Endothelial cell of hepatic sinusoid (primary cell): Measurements from ENCODE around the gene PCNX2.
"Not testable (repeated sequence)": the region's sequence is repeated elsewhere in the genome, so short reads cannot be mapped to it uniquely, and the experiment has no call there.

Source experiments
- in situ Hi-C: cut with HindIII; loops from 2 replicates; pipeline ENCODE4 v1.10.0; 2017; ENCODE audit warnings: low sequenced_read_pairs

The PCNX2 gene

DNA sequence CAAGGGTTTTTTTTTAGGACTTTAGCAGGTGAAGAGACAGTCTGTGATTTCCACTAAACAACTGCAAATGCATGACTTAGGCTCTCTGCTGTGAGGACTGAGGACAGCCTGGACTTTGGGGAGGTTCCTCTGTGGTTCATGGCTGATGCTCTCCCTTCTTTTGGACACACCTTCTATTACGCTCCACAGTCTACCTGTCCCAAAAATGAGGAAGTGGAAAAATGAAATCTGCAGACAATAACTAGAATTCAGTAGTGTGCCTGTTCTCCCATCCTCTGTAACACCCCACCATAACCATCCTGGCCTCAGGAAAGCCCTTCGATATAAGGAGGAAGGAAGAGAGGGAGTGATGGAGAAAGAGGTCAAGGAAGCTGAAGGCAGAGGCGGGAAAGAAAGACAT is 276.4 kb downstream of the PCNX2 start:
- in situ Hi-C loops = no loop called here

- in situ Hi-C loops = no loop called here
Observed at GRCh38 chr1:233016798-233017197, 278.7 kb downstream of the PCNX2 start.

DNA sequence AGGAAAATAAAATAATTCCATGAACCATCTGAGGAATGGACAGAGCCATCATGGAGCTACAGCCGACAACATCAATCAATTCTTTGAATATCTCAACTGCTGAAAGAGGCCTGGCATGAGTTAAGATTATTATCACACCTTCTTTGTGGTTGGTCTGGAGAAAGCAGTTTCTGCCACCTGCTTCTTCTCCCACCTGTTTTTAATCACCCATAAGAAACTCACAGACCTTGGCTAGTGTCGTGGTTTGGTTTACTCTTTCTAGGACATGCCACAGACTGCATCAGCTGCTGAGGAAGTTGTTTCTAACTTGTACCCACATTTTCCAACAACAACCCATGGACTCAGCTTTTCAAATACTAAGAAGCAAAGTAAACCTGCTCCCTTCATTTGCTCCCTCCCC is 279.6 kb downstream of the PCNX2 start:
- in situ Hi-C loops = no loop called here

GRCh38 chr1:233012021-233012420 is 283.5 kb downstream of the PCNX2 start:
- in situ Hi-C loops = no loop called here

DNA sequence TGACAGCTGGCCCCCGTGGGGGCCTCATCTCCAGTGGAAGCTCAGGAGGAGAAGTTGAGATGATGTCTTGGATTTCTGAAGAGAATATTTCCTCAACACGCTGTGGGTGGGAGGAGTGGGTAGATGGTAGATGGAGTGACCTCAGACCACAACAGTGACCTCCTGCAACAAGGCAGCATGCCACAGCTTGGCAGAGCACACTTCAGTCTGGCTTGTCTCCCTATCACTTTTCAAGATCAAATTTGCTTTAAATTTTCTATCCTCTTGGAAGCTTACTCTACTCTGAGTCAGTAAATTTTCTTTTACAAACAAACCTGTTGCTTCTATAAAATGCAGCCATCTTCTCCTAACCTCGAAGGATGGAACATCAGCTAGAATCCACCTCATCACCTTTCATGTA is 285.4 kb downstream of the PCNX2 start:
- in situ Hi-C loops = no loop called here

GRCh38 chr1:233006541-233006973 is 289.0 kb downstream of the PCNX2 start:
- in situ Hi-C loops = no loop called here

DNA sequence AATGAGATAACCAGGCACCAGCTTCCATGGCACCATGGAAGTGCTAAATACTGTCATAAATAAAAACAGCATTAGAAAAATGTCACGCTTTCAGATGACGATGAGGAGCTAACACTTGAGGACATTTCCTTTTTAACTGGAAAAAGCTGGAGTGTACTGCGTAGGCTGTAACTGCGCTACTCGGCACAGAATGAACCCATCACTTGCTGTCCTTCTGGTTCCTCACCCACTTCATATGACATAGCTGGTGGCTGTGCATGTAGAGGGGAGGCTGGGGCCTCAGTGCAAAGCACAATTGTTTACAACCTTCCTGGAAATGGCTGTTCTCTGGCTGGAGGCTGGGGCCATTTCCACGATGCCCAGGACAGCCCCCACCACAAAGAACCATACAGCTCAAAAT is 289.4 kb downstream of the PCNX2 start:
- in situ Hi-C loops = no loop called here

DNA sequence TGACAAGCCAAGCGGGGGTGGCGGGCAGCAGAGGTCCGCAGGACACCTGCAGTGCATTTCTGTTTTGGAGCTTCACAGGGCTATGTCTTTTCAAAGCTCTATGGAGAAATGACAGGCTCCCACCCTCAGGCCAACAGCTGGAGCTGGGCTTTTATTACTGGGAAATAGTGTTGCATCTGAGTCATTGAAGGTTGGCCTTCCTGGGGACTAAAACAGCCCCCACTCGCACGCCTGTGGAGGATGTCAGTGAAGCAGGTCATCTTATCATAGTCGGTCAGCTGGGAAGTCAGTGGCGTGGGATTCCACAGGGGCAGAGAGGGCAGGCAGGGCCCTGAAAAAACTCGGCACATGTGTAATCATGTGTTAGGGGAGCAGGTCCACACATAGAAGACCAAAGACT is 289.8 kb downstream of the PCNX2 start:
- in situ Hi-C loops = no loop called here

- in situ Hi-C loops = no loop called here
Observed at GRCh38 chr1:233005156-233005555, 290.4 kb downstream of the PCNX2 start.

DNA sequence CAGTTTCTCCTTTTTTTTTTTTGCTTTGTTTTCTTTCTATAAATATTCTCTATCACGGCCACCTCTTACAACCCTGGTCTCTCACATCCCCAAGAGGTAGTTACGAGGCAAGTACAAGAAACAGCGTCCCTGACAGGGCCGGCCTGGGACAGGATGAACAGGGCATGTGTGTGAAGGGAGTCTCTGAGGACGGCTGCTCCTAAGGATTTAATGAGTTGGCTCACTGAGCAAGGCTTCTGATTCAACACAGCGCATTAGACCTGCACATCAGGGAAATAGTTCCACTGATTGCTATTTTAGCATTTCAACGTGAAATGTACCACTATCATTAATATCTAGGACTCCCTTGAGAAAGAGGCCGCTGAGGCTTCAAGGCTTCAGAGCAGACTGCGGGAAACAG is 291.1 kb downstream of the PCNX2 start:
- in situ Hi-C loops = no loop called here

DNA sequence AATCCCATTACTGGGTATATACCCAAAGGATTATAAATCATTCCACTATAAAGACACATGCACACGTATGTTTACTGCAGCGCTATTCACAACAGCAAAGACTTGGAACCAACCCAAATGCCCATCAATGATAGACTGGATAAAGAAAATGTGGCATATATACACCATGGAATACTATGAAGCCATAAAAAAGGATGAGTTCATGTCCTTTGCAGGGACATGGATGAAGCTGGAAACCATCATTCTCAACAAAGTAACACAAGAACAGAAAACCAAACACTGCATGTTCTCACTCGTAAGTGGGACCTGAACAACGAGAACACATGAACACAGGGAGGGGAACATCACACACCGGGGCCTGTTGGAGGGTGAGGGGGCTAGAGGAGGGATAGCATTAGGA is 291.9 kb downstream of the PCNX2 start:
- in situ Hi-C loops = not testable (repeated sequence)

GRCh38 chr1:232999956-233000625 is 295.4 kb downstream of the PCNX2 start:
- in situ Hi-C loops = no loop called here

GRCh38 chr1:232998646-232999045 is 296.9 kb downstream of the PCNX2 start:
- in situ Hi-C loops = no loop called here

DNA sequence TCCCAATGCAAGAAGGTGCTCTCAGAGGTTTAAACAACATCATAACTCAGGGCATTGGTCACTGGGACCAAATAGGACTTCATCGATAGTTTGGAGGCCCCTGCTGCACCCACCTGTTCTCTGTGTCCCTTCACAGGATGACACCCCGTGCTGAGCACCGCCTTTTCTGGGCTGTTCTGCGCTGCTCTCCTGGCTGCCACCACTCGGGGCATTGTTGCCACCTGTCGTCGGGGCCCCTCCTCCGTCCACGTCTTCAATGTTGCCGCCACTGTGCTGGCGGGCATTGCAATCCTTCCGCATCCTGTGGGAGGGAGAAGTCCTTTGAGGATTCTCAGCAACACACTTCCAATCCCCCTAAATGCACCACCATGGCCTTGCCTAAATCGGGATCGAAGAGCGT is 297.4 kb downstream of the PCNX2 start:
- in situ Hi-C loops = no loop called here

DNA sequence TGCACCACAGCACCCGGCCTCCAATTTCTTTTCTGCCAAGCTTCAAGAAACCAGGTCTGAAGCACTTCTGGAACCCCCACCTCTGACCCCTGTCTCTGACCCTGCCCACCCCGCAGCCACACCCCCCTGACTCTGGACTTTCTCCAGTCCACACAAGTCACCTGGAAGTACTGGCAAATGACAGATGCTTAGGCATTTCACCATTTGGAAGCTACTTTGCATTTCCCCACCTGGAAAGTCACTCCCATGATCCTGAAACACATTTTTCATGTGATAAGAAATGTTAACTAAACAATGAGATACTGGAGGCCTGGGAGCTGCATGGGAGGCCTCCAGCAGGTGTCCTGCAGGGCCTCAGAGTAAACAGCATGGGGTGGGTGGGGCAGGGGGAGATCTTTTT is 299.4 kb downstream of the PCNX2 start:
- in situ Hi-C loops = no loop called here

DNA sequence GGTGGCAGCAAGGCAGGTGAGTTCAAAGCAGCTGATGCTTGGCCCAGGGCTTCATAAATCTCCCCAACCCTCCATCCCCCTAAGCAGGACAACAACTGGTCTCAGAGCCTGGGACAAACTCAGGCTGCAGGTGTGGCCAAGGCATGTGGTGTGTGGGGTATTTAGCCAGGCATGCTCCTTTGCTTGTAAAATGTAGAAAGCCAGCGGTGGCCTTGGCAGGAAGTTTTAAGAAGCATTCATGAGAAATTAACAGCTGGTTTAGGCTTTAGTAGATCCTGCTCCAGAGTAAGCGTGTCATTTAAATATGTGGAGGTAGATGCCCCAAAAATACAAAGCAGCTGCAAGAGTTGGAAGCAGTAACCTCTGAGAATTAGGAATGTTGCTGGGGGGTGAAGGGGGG is 300.3 kb downstream of the PCNX2 start:
- in situ Hi-C loops = no loop called here

DNA sequence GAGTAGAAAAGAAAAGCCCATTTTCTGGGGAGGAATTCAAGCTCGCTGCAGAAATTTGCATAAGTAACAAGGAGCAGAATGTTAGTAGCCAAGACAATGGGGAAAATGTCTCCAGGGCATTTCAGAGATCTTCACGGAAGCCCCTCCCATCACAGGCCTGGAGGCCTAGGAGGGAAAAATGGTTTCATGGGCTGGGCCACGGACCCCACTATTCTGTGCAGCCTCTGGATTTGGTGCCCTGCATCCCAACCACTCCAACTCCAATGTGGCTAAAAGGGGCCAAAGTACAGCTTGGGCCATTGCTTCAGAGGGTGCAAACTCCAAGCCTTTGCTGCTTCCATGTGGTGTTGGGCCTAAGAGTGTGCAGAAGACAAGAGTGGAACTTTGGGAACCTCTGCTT is 302.0 kb downstream of the PCNX2 start:
- in situ Hi-C loops = no loop called here

DNA sequence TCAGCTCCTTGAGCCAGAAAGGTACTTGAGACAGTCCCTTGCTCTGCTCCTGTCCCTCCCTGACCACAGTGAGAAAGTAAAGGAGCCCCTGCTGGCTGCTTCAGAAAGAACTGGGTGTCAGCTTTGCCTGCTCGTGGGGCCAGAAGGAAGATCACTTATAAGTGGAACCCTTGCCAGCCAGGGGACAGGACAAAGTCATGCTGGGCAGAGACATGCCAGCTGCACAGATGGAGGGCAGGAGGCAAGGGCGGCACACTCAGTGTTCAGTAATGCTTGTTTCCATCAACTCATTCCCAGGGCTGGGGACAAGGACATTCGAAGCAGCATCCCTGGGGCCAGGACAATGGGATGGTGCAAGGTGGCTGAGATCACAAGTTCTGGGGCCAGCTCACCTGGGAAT is 303.3 kb downstream of the PCNX2 start:
- in situ Hi-C loops = no loop called here

DNA sequence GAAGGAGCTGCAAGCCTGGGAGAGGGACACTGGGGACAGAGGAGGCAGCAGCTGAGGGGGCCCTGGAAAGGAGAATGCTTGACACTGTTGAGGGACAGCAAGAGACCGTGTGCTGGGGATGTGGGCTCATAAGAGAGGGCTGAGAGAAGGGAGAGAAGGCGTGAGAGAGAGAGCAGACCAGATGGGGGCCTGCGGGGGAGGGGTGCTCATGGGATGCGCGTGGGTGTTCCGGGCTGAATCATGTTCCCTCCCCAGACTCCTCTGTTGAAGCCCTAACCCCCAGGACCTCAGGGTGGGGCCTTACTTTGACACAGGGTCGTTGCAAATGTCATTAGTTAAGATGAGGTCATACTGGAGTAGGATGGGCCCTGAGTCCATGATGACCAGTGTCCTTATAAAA is 304.3 kb downstream of the PCNX2 start:
- in situ Hi-C loops = no loop called here

GRCh38 chr1:232990176-232991128 is 305.1 kb downstream of the PCNX2 start:
- in situ Hi-C loops = no loop called here

DNA sequence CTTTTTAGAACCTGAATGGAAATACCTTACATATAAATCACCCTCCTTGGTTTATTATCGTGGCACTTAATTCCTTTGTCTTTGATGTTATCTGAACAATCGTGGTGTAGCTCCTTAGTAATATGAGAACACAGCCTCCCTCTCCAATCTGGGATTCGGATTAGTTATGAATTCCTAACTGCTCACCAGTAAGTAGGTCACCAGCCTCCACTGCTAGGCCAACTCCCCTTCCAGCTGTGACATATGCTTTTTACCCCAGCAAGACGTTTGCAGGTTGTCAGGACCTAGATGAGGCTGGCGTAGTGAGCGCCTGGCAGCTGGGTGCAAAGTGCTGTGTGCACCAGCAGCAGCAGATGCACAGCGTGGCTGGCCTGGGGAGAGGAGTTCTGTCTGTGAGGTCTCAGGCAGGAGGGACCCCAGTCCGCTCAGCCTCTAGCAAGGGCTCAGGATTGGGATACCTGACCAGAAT is 306.9 kb downstream of the PCNX2 start:
- in situ Hi-C loops = no loop called here

DNA sequence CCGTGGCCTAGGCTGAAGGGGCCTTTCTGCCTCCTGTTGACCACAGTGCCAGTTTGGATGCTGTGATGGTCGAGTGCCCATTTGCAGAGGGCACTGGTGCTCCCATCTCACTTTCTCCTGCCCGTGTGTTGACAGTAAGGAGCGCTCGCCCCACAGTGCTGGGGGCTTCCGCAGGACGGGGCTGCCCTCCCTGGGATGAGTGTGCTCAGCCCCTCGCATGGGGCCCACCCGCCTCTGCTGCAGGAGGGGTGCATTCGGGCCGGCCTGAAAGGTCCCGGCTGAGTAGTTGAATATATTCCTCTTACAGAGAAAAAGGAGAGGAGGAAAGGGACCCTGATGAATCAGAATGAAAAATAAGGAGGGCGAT is 307.8 kb downstream of the PCNX2 start:
- in situ Hi-C loops = no loop called here
